SK-N-SH (cell line): ENCODE results near the gene TSPAN7. TPM values are rescaled to one million over a fixed set of nuclear protein-coding genes. Genes with fewer than 3 reads are reported as not detected.

Source experiments
- CTCF ChIA-PET: fragments of 300-600, 350-600 bp; formaldehyde crosslinking; extraction: SDS; loops from one replicate; lab custom pipeline; 2021; lab: Yijun Ruan, JAX
- POLR2A ChIA-PET: fragments of 350-600 bp; sonication (Branson Sonifier 250); formaldehyde crosslinking; extraction: SDS; loops from one replicate; lab custom pipeline; 2020; ENCODE audit warnings: antibody characterized with exemption, inconsistent platforms; lab: Yijun Ruan, JAX
- DNase-seq: peaks from one replicate; pipeline ENCODE4 v3.0.0; 2012
- H2AFZ ChIP-seq: fragments of 200-600 bp; sonication (generic); 2 replicates; pipeline ENCODE4 v1.8.1; 2016; ENCODE audit warnings: antibody characterized with exemption, mild to moderate bottlenecking, low read depth
- H3F3A ChIP-seq: fragments of 200-600 bp; sonication (generic); replicated peaks from 2 replicates; pipeline ENCODE3; 2016; ENCODE audit warnings: antibody characterized with exemption, mild to moderate bottlenecking; ENCODE audit not compliant: insufficient read depth
- H3K27ac ChIP-seq, 2 experiments: fragments of 200-500 bp in 1 of 2; fragments of 200-600 bp in 1 of 2; sonication (Bioruptor generic) in 1 of 2; sonication (generic), shearing (Covaris generic) in 1 of 2; 2 replicates each; pipeline versions ENCODE4 v1.5.1 to v1.6.1; 2014 to 2016; ENCODE audit warnings: low read depth in 2 of 2, inconsistent platforms in 1 of 2, low read length in 1 of 2, mild to moderate bottlenecking in 1 of 2, mixed read lengths in 1 of 2
- H3K27me3 ChIP-seq: fragments of 200-600 bp; sonication (generic), shearing (Covaris generic); 2 replicates; pipeline ENCODE4 v1.6.1; 2016; ENCODE audit warnings: mixed run types; ENCODE audit not compliant: insufficient read depth
- H3K36me3 ChIP-seq, 2 experiments: fragments of 200-500 bp in 1 of 2; fragments of 200-600 bp in 1 of 2; sonication (Bioruptor generic) in 1 of 2; sonication (generic) in 1 of 2; replicated peaks in 1 of 2; 2 replicates each; pipeline versions ENCODE3 to v1.5.1; 2014 to 2016; ENCODE audit warnings: low read length in 1 of 2, mild to moderate bottlenecking in 1 of 2; ENCODE audit not compliant: insufficient read depth in 2 of 2, control insufficient read depth in 1 of 2
- H3K4me1 ChIP-seq, 2 experiments: fragments of 200-500 bp in 1 of 2; fragments of 200-600 bp in 1 of 2; sonication (Bioruptor generic) in 1 of 2; sonication (generic), shearing (Covaris generic) in 1 of 2; 2 replicates each; pipeline versions ENCODE4 v1.5.1 to v1.6.1; 2014 to 2016; ENCODE audit warnings: low read depth in 1 of 2, low read length in 1 of 2, mixed run types in 1 of 2; ENCODE audit not compliant: insufficient read depth in 2 of 2, control insufficient read depth in 1 of 2
- H3K4me2 ChIP-seq: fragments of 200-600 bp; sonication (generic), shearing (Covaris generic); 2 replicates; pipeline ENCODE4 v1.6.1; 2017; ENCODE audit warnings: mixed run types
- H3K4me3 ChIP-seq, 2 experiments: fragments of 200-500 bp in 1 of 2; fragments of 200-600 bp in 1 of 2; sonication (Bioruptor generic) in 1 of 2; sonication (generic), shearing (Covaris generic) in 1 of 2; 2 replicates each; pipeline versions ENCODE4 v1.5.1 to v1.8.1; 2014 to 2016; ENCODE audit warnings: low read depth in 2 of 2, inconsistent platforms in 1 of 2, low read length in 1 of 2, mild to moderate bottlenecking in 1 of 2, mixed read lengths in 1 of 2, moderate library complexity in 1 of 2
- H3K79me2 ChIP-seq: fragments of 200-600 bp; sonication (generic); 2 replicates; pipeline ENCODE4 v1.8.1; 2017; ENCODE audit warnings: mild to moderate bottlenecking; ENCODE audit not compliant: insufficient read depth
- H3K9ac ChIP-seq: fragments of 200-600 bp; sonication (generic); 2 replicates; pipeline ENCODE4 v1.6.1; 2017; ENCODE audit warnings: mixed run types
- H3K9me2 ChIP-seq: fragments of 200-600 bp; sonication (generic); 2 replicates; pipeline ENCODE4 v1.6.1; 2017; ENCODE audit warnings: mixed run types
- H3K9me3 ChIP-seq: fragments of 200-600 bp; sonication (generic); 2 replicates; pipeline ENCODE4 v1.6.1; 2017; ENCODE audit warnings: mixed run types, mild to moderate bottlenecking, moderate library complexity
- H4K20me1 ChIP-seq: fragments of 200-600 bp; sonication (generic); 2 replicates; pipeline ENCODE4 v1.6.1; 2017; ENCODE audit warnings: mild to moderate bottlenecking, mixed run types; ENCODE audit not compliant: insufficient read depth
- EZH2phosphoT487 ChIP-seq: fragments of 200-600 bp; sonication (generic); IDR thresholded peaks from 2 replicates; pipeline ENCODE4 v1.6.1; 2017; ENCODE audit warnings: low read depth, mixed run types, mild to moderate bottlenecking, antibody characterized with exemption, moderate library complexity, borderline replicate concordance
- FOSL2 ChIP-seq: IDR thresholded peaks from 2 replicates; pipeline ENCODE4 v1.4.0; 2012; ENCODE audit warnings: low read depth, mild to moderate bottlenecking, moderate library complexity, borderline replicate concordance
- FOXJ3 ChIP-seq: sonication (generic); formaldehyde crosslinking; IDR thresholded peaks from 2 replicates; pipeline ENCODE4 v1.5.1; 2020; ENCODE audit warnings: mild to moderate bottlenecking, missing genetic modification reagents
- FOXM1 ChIP-seq: IDR thresholded peaks from 2 replicates; pipeline ENCODE4 v1.4.0; 2012; ENCODE audit warnings: low read depth, mild to moderate bottlenecking
- JUND ChIP-seq: IDR thresholded peaks from 2 replicates; pipeline ENCODE4 v1.4.0; 2012
- MXI1 ChIP-seq: IDR thresholded peaks from 2 replicates; pipeline ENCODE4 v1.6.1; 2012; ENCODE audit warnings: mild to moderate bottlenecking, low read depth, low read length, improper control_type of control experiment
- NRF1 ChIP-seq: IDR thresholded peaks from 2 replicates; pipeline ENCODE4 v1.6.1; 2012; ENCODE audit warnings: low read depth, mild to moderate bottlenecking, low read length
- POLR2AphosphoS5 ChIP-seq: IDR thresholded peaks from 2 replicates; pipeline ENCODE4 v1.6.1; 2012; ENCODE audit warnings: low read depth, low read length
- REST ChIP-seq: IDR thresholded peaks from 2 replicates; pipeline ENCODE4 v1.6.1; 2012; ENCODE audit warnings: mild to moderate bottlenecking, low read depth, low read length, moderate library complexity
- RXRA ChIP-seq: IDR thresholded peaks from 2 replicates; pipeline ENCODE4 v1.4.0; 2012; ENCODE audit warnings: low read depth, mild to moderate bottlenecking, borderline replicate concordance
- SIN3A ChIP-seq: IDR thresholded peaks from 2 replicates; pipeline ENCODE4 v1.6.1; 2012; ENCODE audit warnings: low read depth, mild to moderate bottlenecking, low read length, moderate library complexity, borderline replicate concordance
- TAF1 ChIP-seq: IDR thresholded peaks from 2 replicates; pipeline ENCODE4 v1.6.1; 2012; ENCODE audit warnings: low read depth, mild to moderate bottlenecking, low read length, moderate library complexity, borderline replicate concordance
- USF1 ChIP-seq: IDR thresholded peaks from 2 replicates; pipeline ENCODE4 v1.4.0; 2012; ENCODE audit warnings: low read depth, borderline replicate concordance
- WGBS: methylation state at CpG from one replicate; pipeline ENCODE4 v1.1.6; 2017; ENCODE audit warnings: low lambda C conversion rate; 5-methylcytosine and 5-hydroxymethylcytosine counted together
- polyA plus RNA-seq, 3 experiments: library from polyadenylated mRNA; depleted of rRNA; stranded (reverse); fragments of >200 nt; gene quantifications; 2 replicates each; pipeline ENCODE4 v1.2.3, GENCODE V29; 2012
- TF ChIP-seq, protein P1 (sequence below): fragments of 150-350 bp; IDR thresholded peaks from 2 replicates; pipeline ENCODE4 v1.6.1; 2017; ENCODE audit warnings: antibody characterized with exemption, low read length, low read depth, borderline replicate concordance
- TF ChIP-seq, protein P2 (sequence below): IDR thresholded peaks from 2 replicates; pipeline ENCODE4 v1.4.0; 2012; ENCODE audit warnings: low read depth

TSPAN7 gene
- polyA plus RNA-seq, 1 of the 3 experiments (the other 2 are of a cell fraction), result 0.39 TPM

DNA sequence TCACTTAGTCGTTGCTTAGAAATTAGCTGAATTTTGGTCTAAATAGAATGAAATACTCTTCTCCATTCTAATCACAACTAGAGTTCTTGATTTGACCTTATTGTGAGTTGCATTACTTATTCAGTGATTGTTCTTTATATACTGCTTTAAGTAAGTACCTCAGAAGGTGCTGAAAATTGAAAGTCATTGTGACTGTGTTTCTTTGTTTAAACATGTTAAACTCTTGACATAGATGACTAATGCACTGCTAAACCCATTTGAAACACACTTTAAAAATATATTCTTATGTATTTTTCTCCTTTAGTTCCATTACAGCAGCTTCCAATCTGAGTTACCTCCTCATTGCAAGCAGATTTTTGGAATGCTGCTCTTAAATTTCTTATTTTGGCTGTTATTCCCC, 9.1 kb downstream of the TSPAN7 start:
- TF ChIP-seq FOSL2 (no peak), POLR2AphosphoS5 (no peak), TAF1 (no peak), REST (no peak), SIN3A (no peak), JUND (no peak), NRF1 (no peak), FOXM1 (no peak), USF1 (no peak)
- TF ChIP-seq, protein P1, sequence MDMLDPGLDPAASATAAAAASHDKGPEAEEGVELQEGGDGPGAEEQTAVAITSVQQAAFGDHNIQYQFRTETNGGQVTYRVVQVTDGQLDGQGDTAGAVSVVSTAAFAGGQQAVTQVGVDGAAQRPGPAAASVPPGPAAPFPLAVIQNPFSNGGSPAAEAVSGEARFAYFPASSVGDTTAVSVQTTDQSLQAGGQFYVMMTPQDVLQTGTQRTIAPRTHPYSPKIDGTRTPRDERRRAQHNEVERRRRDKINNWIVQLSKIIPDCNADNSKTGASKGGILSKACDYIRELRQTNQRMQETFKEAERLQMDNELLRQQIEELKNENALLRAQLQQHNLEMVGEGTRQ, result no peak
- TF ChIP-seq, all 33 proteins: peak for 0
- no peaks in the 10 kb centered on the region for H3K27me3 ChIP-seq
- H3K79me2 ChIP-seq, result no peaks in the 10 kb centered on the region
- H2AFZ ChIP-seq, result no peak overlapping the region
- CTCF ChIA-PET, result interaction anchor here (1.5 kb wide), 1 partner anchor 243 kb away, joined by 4 read pairs; the partner anchor contains the start of gene RPGR
- no peak overlapping the region for H3K27ac ChIP-seq
- H3K9me2 ChIP-seq, result no peaks in the 10 kb centered on the region; the same call in 1 of the 2 replicates
- WGBS, result 26% methylated on average over 1 of the region's 1 CpG
- POLR2A ChIA-PET, result no interaction called here
- H3K36me3 ChIP-seq, result no peaks in the 10 kb centered on the region
- no peak for DNase-seq
- H3K4me2 ChIP-seq, result no peak overlapping the region
- no peaks in the 10 kb centered on the region for H3K9me3 ChIP-seq
- H3K4me3 ChIP-seq, result no peak overlapping the region
- H3K9ac ChIP-seq, result no peak overlapping the region
- H3F3A ChIP-seq, result no peaks in the 10 kb centered on the region
- no peaks in the 10 kb centered on the region for H4K20me1 ChIP-seq
- H3K4me1 ChIP-seq, result no peaks in the 10 kb centered on the region

- Histone ChIP-seq H3K4me2 (no peak overlapping the region), H3K79me2 (no peaks in the 10 kb centered on the region), H3K36me3 (no peaks in the 10 kb centered on the region)
- CTCF ChIA-PET, result interaction anchor here (1.5 kb wide), 1 partner anchor 8 kb away, joined by 4 read pairs; no protein-coding TSS in a partner anchor
- TF ChIP-seq, protein P2, sequence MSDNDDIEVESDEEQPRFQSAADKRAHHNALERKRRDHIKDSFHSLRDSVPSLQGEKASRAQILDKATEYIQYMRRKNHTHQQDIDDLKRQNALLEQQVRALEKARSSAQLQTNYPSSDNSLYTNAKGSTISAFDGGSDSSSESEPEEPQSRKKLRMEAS, result no peak
- TF ChIP-seq FOXJ3 (CRISPR knock-in tag) (no peak), JUND (no peak), FOSL2 (no peak), EZH2phosphoT487 (no peak), FOXM1 (no peak), MXI1 (no peak), RXRA (no peak)
- TF ChIP-seq, protein P1, result no peak
- TF ChIP-seq, all 33 proteins: peak for 0
- no peaks in the 10 kb centered on the region for H3K27me3 ChIP-seq
- H4K20me1 ChIP-seq, result no peaks in the 10 kb centered on the region
- POLR2A ChIA-PET, result no interaction called here
- no peak overlapping the region for H3K4me3 ChIP-seq
- no peak overlapping the region for H3K9ac ChIP-seq
- no peak for DNase-seq
- H2AFZ ChIP-seq, result no peak overlapping the region
- no peaks in the 10 kb centered on the region for H3F3A ChIP-seq
- H3K9me2 ChIP-seq, result no peaks in the 10 kb centered on the region; the same call in 1 of the 2 replicates
- H3K4me1 ChIP-seq, result no peaks in the 10 kb centered on the region
- no peak overlapping the region for H3K27ac ChIP-seq
- H3K9me3 ChIP-seq, result no peaks in the 10 kb centered on the region
Measured at GRCh38 chrX:38571058-38571457, 9.7 kb downstream of the TSPAN7 start.
